ENCODE measurements around the gene MAD1L1.

DNA sequence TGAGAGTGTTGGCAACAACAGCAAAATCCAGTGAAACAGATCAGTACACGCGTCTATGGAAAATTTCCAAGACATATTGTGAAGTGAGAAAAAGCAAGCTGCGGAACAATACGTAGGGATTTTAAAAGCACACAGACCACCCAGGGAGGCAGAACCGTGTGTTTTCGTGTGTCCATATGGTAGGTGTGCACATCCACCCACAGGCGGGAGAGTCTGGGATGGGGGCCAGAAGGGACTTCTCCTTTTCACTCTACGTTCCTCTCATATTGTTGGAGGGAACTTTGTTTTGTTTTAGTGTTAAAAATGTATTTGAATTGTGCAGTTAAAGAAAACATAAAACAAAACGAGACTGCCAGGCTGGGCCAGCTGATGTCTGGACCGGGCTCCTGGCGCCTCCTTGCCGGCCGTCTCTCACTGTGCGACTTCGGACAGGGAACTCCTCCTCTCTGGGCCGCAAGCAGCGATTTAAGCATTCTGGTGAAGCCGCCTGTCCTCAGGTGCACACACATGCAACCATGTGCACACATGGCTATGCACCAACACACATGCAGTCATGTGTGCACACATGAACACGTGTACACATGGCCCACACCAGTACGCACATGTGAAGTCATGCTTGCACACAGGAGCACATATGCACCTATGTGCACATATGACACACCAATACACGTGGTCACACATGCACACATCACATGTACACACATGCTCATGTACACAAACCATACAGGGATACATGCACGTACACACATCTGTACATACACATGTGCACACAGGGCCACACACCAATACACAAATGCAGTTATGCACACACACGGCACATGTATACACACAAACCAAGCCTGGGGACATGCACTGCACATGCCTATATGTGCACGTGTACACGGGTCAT lies 421.5 kb downstream of the MAD1L1 start:
- TF ChIP-seq, protein P1, sequence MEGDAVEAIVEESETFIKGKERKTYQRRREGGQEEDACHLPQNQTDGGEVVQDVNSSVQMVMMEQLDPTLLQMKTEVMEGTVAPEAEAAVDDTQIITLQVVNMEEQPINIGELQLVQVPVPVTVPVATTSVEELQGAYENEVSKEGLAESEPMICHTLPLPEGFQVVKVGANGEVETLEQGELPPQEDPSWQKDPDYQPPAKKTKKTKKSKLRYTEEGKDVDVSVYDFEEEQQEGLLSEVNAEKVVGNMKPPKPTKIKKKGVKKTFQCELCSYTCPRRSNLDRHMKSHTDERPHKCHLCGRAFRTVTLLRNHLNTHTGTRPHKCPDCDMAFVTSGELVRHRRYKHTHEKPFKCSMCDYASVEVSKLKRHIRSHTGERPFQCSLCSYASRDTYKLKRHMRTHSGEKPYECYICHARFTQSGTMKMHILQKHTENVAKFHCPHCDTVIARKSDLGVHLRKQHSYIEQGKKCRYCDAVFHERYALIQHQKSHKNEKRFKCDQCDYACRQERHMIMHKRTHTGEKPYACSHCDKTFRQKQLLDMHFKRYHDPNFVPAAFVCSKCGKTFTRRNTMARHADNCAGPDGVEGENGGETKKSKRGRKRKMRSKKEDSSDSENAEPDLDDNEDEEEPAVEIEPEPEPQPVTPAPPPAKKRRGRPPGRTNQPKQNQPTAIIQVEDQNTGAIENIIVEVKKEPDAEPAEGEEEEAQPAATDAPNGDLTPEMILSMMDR (conservative IDR thresholded peaks at IDR 0.05), result no peak
- TF ChIP-seq ZFX (IDR thresholded peaks at IDR 0.05), result no peak

Measured in C4-2B (cell line).